Adipose tissue (tissue), 3 donors: ENCODE data around the gene KCNJ15. TPM values are rescaled to one million over a fixed set of nuclear protein-coding genes. Genes with fewer than 3 reads are reported as not detected.
"Not testable (repeated sequence)": the region's sequence is repeated elsewhere in the genome, so short reads cannot be mapped to it uniquely, and the experiment has no call there.

Experiments used
- H3K27ac ChIP-seq: one replicate; pipeline ENCODE4 v1.5.1; 2013; ENCODE audit warnings: low read depth, low read length
- WGBS, 3 donors: extraction: QIAGEN DNeasy Blood & Tissue Kit; methylation state at CpG; one replicate each; pipeline ENCODE4 v1.1.7; 2013; 5-methylcytosine and 5-hydroxymethylcytosine counted together
- polyA plus RNA-seq, 3 donors: library from polyadenylated mRNA; stranded (reverse); fragments of 200-250 nt; gene quantifications; one replicate each; pipeline ENCODE4 v1.2.3, GENCODE V29; 2013
- donor health status: healthy with polysubstance abuse.
- donor health status: Bipolar disorder and iron deficiency.
- donor health status: healthy.

The KCNJ15 gene
- polyA plus RNA-seq, 3 donors, result 2.9 to 8.5 (median 6.6) TPM

DNA sequence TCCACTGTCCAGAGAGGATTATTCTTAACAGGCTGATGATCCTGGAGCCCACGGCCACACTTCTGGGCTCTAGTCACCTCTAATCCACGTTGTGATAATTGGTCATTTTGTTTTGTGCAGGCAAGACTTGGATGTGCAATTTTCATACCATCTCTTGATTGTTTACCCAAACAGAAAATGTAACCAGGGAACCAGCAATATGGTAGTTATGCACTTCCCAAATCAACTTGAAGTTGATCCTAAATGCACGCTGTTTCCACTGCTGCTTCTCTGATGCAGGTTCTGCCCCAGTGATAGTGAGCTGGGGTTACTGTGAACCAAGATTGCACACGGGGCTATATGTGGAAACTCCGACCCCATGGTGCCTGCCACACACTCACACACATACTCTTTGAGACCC is 14.7 kb upstream of the KCNJ15 start:
- 73 to 84% (median 76%) methylated on average over 5 of the region's 5 CpGs for WGBS, 3 donors
- H3K27ac ChIP-seq, result no peak overlapping the region

DNA sequence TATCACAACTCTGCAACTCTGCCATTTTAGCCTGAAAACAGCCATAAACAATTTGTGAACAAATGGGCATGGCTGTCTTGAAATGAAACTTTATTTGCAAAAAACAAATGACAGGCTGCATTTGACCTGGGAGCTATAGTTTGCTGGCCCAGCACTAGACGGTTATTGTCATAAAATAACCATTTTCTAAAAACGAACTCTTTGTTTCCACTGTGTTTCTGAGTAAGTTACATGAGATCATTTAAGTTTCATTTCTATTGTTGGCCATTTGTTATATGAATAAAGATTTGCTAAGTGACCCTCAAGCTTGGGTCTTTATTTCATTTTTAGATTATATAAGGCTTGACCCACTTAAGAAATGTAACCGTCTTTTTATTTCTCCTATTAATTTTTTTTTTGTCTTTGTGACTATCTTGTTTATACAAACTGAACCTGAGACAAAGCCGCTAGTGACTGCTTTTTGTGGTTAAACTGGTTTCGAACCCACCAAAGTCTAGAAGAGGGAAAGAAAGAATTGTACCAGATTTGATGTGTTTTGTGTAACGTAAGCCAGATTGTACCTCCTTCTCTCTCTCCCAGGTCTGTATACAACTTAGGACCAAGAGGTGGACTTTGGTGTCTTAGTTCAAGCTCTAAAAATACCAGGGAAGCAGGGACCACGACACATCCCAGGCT is 12.9 kb upstream of the KCNJ15 start:
- 79 to 91% (median 88%) methylated on average over 7 of the region's 7 CpGs for WGBS, 3 donors
- H3K27ac ChIP-seq, result no peak overlapping the region

DNA sequence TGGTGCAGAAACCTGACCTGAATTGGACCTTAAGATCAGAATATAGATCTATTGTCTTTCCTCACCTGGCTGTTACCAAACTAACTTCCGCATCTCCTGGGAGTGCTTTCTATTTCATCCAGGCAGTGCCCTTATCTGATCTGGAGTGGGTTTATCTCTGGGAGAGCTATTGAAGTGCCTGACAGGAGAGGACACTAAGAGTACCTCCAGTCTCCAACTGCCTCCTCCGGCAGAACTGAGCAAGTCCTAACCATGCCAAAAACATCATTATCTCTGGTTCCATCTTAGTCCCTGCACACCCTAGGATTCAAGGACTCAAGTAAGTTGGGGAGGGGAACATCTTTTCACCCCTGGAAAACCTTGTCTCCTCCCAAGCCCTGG is 12.4 kb upstream of the KCNJ15 start:
- no peak overlapping the region for H3K27ac ChIP-seq
- 72 to 98% (median 89%) methylated on average over 2 of the region's 2 CpGs for WGBS, 3 donors

DNA sequence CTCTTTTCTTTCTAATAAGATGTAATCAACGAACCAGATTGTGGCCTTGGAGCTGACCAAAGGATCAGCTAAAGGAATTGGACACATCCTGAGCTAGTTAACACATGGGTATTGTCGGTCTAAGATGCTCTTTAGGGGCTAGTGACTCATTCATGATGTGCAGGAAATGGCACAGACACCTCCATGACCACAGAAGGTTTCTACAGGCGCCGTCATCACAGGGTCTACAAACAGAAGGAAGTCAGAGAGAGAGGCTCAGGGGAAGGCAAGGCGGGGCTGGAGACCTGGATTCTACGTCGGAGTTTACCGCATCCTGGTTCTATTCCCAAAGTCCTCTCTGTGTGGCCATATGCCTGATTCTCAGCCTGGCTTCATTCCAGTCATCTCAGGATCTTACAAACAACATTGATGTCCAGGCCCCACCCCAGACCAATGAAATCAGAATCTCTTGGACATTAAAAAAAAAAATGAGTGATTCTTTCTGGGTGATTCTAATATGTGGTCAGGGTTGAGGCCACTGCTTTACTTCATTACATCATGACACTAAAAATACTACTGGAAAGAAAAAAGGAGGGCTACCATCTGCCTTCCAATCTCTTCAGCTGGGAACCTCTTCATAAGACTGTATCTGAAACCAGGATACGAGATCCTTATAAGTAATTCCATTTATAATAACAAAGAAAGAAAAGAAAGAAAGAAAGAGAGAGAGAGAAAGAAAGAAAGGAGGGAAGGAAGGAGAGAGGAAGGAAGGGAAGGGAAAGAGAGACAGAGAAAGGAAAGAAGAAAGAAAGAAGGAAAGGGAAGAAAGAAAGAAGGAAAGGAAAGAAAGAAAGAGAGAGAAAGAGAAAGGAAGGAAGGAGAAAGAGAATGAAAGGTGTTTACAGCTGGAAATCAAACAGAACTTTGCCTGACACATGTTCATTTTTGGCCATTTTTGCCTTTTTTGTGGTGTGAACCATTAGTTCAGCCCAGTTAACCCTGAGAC is 11.6 kb upstream of the KCNJ15 start:
- H3K27ac ChIP-seq, result no peak overlapping the region
- 53 to 82% (median 62%) methylated on average over 9 of the region's 9 CpGs for WGBS, 3 donors

DNA sequence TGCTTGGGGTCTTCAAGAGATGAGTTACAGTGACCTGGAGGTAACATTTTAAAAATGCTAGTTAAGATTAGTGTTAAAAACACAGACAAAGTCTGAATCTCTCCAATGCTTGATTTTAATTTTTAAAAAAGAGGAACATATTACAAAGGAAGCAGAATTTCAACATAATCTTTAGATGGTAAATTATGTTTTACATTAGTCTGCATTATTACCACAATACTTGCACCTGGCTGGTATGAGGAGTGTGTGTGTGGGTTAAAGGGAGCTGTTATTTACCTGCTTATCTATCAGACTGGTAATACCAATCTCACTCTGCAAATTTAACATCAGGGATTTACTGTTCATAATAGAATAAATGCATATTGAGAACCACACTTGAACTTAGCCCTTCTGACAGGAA is 10.3 kb upstream of the KCNJ15 start:
- H3K27ac ChIP-seq, result no peak overlapping the region

DNA sequence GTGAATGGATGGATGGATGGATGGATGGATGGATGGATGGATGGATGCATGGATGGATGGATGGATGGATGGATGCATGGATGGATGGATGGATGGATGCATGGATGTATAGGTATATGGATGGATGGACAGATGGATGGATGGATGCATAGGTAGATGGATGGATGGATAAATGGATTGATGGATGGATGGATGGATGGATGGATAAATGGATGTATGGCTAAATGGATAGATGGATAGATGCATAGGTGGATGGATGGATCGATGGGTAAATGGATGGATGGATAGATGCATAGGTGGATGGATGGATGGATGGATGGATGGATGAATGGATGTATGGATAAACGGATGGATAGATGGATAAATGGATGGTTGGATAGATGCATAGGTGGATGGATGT is 9.7 kb upstream of the KCNJ15 start:
- not testable (repeated sequence) for H3K27ac ChIP-seq
- WGBS, 3 donors, result 80 to 96% (median 93%) methylated on average over 2 of the region's 2 CpGs

DNA sequence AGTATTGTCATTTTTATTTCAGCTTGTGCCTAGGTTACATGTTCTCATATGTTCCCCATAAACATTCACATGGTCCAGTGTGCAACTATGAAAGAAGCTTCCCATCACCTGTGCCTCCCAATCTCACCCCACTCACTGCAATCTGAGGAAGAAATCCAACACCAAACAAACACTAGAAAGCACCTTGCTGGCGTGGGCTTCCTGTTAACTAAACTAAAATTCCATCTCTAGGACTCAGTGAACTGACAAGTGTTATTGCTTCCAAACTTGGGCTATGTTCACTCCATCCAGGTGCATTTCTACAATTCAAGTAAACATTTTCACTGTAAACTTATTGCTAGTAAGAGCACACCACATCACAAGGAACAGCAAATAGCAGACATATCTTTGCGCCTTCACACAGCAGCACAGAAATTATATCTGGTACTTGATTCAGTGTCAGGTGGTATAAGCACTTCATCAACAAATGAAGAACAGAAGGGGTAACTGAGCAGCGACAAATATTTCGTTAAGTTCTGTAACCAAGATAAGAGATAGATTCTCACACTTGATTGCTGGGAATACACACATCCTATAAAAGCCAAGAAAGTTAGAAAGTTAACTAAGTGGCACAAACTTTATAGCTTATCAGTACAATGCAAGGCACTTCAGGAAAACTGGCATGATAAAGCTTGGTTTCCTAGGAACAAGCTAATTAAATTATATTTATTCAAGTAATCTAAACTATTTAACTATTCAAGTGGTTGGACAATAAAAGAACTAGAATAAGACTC is 8.9 kb upstream of the KCNJ15 start:
- no peak overlapping the region for H3K27ac ChIP-seq
- 63 to 92% (median 90%) methylated on average over 4 of the region's 4 CpGs for WGBS, 3 donors

DNA sequence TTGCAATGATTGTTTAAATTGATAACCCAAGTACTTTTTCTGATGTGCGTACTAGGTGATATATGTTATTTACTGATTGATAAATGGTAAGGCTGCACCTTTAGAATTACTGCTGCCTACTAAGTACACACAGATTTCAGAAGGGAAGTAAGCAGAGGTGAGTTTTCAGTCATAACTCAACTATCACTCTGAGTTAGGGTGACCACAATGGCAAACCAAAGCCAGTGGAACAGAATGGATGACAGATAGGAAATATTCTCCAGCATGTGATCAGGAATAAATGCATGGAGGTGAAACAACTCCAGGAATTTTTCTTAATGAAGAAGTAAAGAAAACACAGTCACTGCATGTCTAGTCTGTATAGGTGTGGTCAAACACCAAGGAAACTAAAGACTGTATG is 7.5 kb upstream of the KCNJ15 start:
- no peak overlapping the region for H3K27ac ChIP-seq
- 55 to 94% (median 87%) methylated on average over 1 of the region's 1 CpG for WGBS, 3 donors

DNA sequence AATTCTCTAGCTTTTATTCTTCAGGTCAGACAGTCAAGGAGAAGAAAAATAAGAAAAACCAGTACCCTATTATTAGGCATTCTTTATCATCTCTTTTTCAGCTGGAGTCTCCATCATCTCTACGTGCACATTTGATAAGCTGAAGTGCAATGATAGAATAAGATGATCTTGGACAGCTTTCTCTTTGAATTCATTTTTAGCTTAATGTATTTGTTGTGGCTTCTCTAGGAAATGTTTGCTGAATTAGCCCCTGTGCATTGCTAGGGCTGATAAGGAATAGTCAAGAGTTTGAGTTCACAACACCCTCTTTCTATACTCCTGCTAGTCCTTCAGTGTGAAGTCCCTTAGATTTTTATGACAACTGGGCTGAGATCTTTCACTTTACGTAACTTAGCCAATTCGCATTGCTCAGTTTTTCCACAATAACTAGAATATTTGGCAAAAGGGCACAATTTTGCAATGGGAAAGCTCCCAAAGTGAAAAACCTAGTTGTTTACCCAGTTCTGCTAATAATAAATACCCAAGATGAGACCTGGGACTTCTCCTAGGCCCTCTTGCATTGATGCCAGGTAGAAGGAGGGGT is 7.0 kb upstream of the KCNJ15 start:
- no peak overlapping the region for H3K27ac ChIP-seq
- WGBS, 3 donors, result 69 to 80% (median 76%) methylated on average over 3 of the region's 3 CpGs

DNA sequence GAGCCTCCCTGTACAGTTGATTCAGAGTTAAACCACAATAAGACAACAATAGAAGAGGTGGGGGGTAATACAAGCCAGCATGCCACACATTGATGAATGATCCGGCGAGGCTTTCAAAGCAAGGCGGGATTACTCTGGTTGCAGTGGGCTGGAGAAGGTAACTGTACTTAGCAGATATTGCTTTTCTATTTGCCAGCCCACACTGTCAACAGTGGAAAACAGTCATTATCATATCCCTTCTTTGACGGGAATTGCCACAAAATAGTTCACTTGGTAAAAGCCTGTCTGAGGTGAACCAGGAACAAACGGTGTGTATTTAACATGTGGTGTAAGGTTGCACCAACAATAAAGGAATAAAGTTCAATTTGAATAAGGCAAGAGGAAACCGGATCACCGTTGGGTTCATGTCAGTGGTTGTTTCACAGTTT is 5.8 kb upstream of the KCNJ15 start:
- 56 to 78% (median 78%) methylated on average over 7 of the region's 7 CpGs for WGBS, 3 donors
- no peak overlapping the region for H3K27ac ChIP-seq

DNA sequence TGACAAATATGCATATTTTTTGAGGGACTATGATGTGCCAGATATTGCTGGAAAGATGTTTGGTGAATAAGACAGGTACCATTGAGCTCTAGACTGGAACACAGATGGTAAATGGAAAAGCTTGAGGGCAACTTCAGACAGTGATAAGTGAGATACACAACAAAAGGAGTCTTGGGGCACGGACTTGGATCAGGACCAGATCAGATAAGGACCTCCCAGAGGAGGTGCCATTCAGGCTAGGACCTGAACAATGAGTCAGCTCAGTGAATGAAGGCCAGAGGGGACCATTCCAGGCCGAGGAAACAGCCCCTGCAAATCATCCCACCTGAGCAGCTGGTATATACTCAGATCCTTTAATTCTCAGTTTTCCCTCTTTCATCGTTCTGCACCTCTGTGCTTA is 1.8 kb upstream of the KCNJ15 start:
- 55 to 74% (median 65%) methylated on average over 3 of the region's 3 CpGs for WGBS, 3 donors
- no peak overlapping the region for H3K27ac ChIP-seq

DNA sequence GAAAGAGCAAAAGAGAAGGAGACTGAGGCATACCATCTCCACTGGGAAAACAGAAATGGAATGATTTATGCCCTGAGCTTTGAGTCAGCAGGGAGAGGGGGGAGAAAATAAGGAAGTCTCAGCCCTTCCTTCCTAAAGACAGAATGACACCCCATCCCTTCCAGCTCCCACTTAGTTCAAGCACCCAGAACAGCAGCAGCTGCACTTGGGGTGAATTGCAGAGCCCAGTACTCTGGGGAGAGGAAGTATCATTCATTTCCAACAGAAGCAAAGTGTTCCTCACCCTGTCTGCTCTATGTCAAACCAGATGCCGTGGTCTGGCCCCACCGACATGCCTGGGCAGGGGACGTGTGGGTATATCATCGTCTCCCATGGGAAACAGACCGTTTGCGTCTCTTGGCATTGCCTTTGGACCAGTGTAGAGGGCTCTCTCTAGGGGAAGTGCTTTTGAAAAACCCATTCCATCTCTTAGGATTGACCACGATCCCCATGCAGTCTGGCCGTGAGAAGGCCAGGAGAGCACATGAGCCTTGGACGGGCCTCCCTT is 1.1 kb upstream of the KCNJ15 start:
- no peak overlapping the region for H3K27ac ChIP-seq
- 68 to 70% (median 70%) methylated on average over 9 of the region's 9 CpGs for WGBS, 3 donors

DNA sequence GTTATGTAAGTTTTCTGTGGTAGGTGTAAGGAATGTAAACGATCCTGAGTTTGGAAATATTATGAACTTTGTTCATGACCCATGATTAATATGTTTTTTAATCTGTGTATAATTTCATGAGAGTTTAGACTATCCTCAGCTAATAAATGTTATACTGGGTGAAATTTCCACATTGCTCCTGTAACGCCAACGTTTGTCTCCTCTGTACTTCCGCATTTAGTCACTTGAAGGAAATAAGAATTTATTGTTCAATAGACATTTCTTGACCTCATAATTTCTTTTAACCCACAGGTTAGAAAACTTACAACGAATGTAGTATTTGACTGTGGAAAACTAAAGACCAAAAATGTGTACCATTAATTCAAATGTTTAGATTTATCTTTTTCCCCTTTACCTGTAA is 876 bp downstream of the KCNJ15 start:
- WGBS, 3 donors, result 35 to 48% (median 41%) methylated on average over 5 of the region's 5 CpGs
- H3K27ac ChIP-seq, result no peak overlapping the region

DNA sequence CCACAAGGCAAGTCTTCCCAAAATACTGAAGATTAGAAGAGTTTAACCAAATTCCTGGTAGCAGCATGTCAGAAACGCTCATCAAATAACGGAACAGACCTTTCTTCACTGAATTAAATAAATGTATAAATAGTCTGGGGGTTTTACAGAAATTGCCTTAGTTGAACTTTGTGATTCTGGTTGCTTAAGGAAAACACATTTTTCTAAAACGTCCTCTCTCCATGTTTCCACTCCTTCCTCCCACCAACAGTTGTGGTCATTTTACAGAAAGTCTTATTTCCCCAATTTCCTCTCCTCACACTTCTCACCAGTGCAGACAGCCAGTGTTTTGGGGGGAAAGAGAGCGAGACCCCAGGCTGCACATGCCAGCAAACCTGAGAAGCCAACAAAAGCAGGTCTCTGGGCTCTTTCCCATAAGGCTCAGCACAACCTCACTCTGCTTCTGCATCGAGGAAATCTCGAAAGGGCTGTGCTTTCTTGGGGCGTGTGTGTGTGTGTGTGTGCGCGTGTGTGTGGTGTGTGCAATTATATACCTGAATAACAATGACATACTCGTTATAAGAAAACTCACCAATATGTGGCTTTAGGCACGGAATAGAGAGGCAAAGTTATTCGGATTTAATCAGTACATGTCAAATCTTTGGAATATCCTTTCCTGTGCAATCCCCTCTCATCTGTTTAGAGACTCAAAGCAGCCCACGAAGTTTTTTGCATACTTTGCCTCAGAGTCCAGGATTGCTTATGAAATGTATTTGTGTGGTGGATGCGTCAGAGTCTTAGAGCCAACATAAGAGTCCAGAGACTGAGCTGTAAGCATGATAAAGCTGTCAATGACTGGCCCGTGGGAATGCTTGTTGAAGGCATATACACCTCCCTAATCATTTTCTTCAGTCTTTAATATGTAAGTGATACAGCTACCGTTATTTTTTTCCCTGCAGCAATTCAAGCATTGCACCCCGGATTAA is 2.0 kb downstream of the KCNJ15 start:
- H3K27ac ChIP-seq, result no peak overlapping the region
- WGBS, 3 donors, result 50 to 60% (median 57%) methylated on average over 17 of the region's 17 CpGs

DNA sequence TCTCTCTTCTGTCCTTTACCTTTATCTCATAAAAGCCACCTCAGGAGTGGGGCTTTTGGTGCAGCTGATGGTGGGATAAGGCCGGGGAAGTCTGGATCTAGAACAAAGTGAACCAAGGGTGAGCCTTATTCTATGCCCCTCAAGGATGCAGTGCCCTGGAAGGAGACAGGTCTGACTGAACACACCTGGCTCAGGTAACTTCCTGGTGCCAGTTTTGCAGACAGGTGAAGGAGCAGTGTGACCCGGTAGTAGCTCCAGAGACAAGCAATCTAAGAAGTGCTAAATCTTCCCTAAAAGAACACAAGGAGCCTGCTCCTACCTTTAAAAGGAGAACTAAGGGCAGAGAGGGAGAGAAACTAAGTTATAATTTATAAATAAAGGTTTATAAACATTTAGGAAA is 2.9 kb downstream of the KCNJ15 start:
- WGBS, 3 donors, result 56 to 89% (median 88%) methylated on average over 2 of the region's 2 CpGs
- H3K27ac ChIP-seq, result no peak overlapping the region

DNA sequence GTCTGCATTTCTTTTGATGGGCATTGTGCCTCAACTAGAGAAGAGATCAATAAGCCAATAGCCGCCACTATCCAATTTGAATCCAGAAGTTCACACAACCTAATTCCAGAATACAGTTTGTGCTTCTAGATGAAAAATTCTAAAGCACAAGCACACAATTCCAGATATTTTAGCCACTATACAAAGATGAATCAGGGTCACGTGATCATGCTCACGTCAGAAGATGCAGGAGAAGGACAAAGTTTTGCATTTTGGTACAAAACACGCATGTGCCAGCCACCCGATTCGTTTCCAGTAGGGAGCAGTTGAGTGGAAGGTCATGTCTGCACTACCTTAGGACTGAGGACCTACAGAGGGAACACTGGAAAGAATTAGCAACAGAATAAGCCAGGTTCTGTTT is 3.6 kb downstream of the KCNJ15 start:
- WGBS, 3 donors, result 76 to 92% (median 89%) methylated on average over 6 of the region's 6 CpGs
- no peak overlapping the region for H3K27ac ChIP-seq

DNA sequence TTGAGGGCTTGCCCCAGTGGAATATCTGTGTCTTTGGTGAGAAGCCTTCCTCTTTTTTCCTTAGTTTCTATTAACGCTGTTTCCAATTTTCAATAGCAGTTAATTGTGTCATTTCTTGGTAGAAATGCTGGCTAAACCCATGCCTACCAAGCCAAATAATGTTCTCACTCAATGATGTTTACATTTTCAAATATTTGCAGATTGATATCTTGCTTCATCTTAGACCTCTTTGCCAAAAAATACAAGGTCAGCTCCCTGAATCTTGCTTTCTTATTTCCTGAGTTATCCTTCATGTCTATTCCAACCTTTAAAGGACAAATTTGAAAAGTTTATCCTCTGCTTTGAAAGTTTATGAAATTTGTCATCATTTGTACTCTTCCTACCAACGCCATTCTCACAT is 5.1 kb downstream of the KCNJ15 start:
- H3K27ac ChIP-seq, result no peak overlapping the region
- 60 to 84% (median 83%) methylated on average over 2 of the region's 2 CpGs for WGBS, 3 donors
